HG03103 (cell line): ENCODE measurements around the gene KYNU.
"Not testable (repeated sequence)": the region's sequence is repeated elsewhere in the genome, so short reads cannot be mapped to it uniquely, and the experiment has no call there.

ENCODE experiments used
- ATAC-seq: cut with Tn5 transposase; IDR thresholded peaks from one replicate; pipeline ENCODE4 v1.9.1; 2021; ENCODE audit warnings: low read depth; ENCODE audit not compliant: unreplicated experiment

The KYNU gene

GRCh38 chr2:142870526-142870925, 6.9 kb upstream of the KYNU start:
- ATAC-seq, result no peak

- no peak for ATAC-seq
Measured at GRCh38 chr2:142871396-142871795, 6.1 kb upstream of the KYNU start.

- no peak for ATAC-seq
Measured at GRCh38 chr2:142872882-142873724, 4.4 kb upstream of the KYNU start.

GRCh38 chr2:142873831-142874287, 3.6 kb upstream of the KYNU start:
- no peak for ATAC-seq

GRCh38 chr2:142874293-142874814, 3.1 kb upstream of the KYNU start:
- no peak for ATAC-seq

- no peak for ATAC-seq
Measured at GRCh38 chr2:142875010-142875409, 2.5 kb upstream of the KYNU start.

- ATAC-seq, result no peak
Measured at GRCh38 chr2:142875652-142876051, 1.8 kb upstream of the KYNU start.

- no peak for ATAC-seq
Measured at GRCh38 chr2:142876423-142876822, 1.0 kb upstream of the KYNU start.

- ATAC-seq, result no peak
Measured at GRCh38 chr2:142878031-142878678, 691 bp downstream of the KYNU start.

- ATAC-seq, result no peak
Measured at GRCh38 chr2:142879151-142879550, 1.7 kb downstream of the KYNU start.

- ATAC-seq, result peak; percentile 24
Measured at GRCh38 chr2:142880279-142880678, 2.8 kb downstream of the KYNU start.

- ATAC-seq, result no peak
Measured at GRCh38 chr2:142881619-142882018, 4.2 kb downstream of the KYNU start.

- not testable (repeated sequence) for ATAC-seq
Measured at GRCh38 chr2:142882500-142882899, 5.0 kb downstream of the KYNU start.

- ATAC-seq, result no peak
Measured at GRCh38 chr2:142883526-142883925, 6.1 kb downstream of the KYNU start.

- ATAC-seq, result no peak
Measured at GRCh38 chr2:142885543-142885942, 8.1 kb downstream of the KYNU start.

- peak; percentile 98 for ATAC-seq
Measured at GRCh38 chr2:142892715-142893114, 15.3 kb downstream of the KYNU start.

GRCh38 chr2:142893241-142893640, 15.8 kb downstream of the KYNU start:
- peak; percentile 1 for ATAC-seq

GRCh38 chr2:142897807-142898206, 20.3 kb downstream of the KYNU start:
- ATAC-seq, result no peak

- ATAC-seq, result not testable (repeated sequence)
Measured at GRCh38 chr2:142900327-142900726, 22.9 kb downstream of the KYNU start.

GRCh38 chr2:142901780-142902179, 24.3 kb downstream of the KYNU start:
- ATAC-seq, result no peak

- ATAC-seq, result not testable (repeated sequence)
Measured at GRCh38 chr2:142903726-142904125, 26.3 kb downstream of the KYNU start.

- no peak for ATAC-seq
Measured at GRCh38 chr2:142907653-142908052, 30.2 kb downstream of the KYNU start.
